Fibroblast of the aortic adventitia (primary cell): ENCODE data around the gene CIB4. TPM values are rescaled to one million over a fixed set of nuclear protein-coding genes. Genes with fewer than 3 reads are reported as not detected.
A peak's percentile ranks its signal among the peaks of the same experiment; 100 is the strongest.

Experiments
- DNase-seq: peaks from one replicate; pipeline ENCODE4 v3.0.0-alpha.2; 2010; ENCODE audit warnings: low read depth
- H3K4me3 ChIP-seq: 2 replicates; pipeline ENCODE4 v1.5.1; 2011; ENCODE audit warnings: low read depth, mild to moderate bottlenecking, control low read depth, low read length, moderate library complexity
- small RNA-seq: library from RNA; depleted of rRNA; stranded (forward); fragments of <200 nt; gene quantifications from one replicate; pipeline ENCODE3, GENCODE V24; 2012
- total RNA-seq: library from RNA; depleted of rRNA; stranded (reverse); fragments of >200 nt; gene quantifications from 2 replicates; pipeline ENCODE4 v1.2.3, GENCODE V29; 2012; ENCODE audit warnings: low replicate concordance
- TF ChIP-seq, protein P1 (sequence below): IDR thresholded peaks from 2 replicates; pipeline ENCODE4 v1.5.1; 2011; ENCODE audit warnings: mild to moderate bottlenecking, low read length, control low read depth, inconsistent platforms; ENCODE audit not compliant: insufficient read depth

The CIB4 gene
- total RNA-seq, 1 donor = not detected

DNA sequence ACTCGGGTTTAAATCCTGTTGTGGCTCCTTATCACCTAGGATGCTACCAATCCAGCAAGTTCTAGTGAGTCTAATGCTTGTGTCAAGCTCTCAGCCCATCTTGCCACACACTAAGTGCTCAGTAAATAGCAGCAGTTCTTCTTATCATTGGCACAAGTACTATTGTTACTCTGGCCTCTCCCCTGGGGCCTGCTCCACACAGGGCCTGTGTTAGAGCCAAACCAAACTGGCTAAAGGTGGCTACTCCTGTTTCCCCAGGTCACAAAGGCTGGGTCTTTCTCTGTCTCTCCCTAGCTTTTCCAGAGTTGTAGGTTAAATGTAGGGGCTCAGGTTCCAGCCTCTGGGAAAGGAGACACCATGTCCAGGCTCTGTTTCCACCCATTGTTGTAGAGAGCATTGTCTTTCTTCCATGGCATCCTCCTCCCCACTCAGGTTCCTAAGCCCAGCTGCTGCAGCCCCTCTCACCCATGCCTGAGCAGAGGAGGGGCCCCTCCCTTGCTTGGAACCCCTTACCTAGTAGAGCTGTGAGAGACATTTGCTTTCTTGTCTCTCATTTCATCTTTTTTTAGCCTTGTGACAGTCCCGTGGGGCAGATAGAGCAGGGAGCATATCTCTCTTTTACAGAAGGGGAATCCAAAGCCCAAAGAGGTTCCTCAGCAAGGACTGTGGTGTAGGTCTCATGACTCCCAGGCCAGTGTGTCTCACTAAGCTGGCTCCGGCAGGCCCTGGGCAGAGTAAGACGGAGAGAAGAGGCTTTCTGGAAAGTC lies 106.9 kb downstream of the CIB4 start:
- DNase-seq = peak; percentile 17
- TF ChIP-seq, protein P1, sequence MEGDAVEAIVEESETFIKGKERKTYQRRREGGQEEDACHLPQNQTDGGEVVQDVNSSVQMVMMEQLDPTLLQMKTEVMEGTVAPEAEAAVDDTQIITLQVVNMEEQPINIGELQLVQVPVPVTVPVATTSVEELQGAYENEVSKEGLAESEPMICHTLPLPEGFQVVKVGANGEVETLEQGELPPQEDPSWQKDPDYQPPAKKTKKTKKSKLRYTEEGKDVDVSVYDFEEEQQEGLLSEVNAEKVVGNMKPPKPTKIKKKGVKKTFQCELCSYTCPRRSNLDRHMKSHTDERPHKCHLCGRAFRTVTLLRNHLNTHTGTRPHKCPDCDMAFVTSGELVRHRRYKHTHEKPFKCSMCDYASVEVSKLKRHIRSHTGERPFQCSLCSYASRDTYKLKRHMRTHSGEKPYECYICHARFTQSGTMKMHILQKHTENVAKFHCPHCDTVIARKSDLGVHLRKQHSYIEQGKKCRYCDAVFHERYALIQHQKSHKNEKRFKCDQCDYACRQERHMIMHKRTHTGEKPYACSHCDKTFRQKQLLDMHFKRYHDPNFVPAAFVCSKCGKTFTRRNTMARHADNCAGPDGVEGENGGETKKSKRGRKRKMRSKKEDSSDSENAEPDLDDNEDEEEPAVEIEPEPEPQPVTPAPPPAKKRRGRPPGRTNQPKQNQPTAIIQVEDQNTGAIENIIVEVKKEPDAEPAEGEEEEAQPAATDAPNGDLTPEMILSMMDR = no peak
- H3K4me3 ChIP-seq = no peak overlapping the region

DNA sequence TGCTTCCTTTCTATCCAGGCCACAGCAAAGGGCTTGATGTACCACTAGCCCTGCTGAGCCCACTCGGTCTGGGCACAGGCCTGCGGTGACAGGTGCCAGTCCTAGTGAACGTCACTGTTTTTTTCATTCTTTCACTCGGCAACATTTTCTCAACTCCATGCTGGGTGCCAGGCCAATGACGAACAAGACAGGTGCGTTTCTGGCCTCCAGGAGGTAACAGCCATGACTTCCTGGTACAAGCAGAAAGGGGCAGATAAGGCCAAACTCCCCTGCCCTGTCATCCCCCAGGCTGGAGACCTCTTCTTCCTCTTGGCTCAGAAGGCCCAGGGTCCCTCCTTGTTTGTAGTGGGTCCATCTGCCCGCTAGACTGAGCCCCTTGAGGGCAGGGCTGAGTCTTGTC lies 107.5 kb downstream of the CIB4 start:
- no peak for DNase-seq
- H3K4me3 ChIP-seq = no peak overlapping the region
- TF ChIP-seq, protein P1 = no peak

DNA sequence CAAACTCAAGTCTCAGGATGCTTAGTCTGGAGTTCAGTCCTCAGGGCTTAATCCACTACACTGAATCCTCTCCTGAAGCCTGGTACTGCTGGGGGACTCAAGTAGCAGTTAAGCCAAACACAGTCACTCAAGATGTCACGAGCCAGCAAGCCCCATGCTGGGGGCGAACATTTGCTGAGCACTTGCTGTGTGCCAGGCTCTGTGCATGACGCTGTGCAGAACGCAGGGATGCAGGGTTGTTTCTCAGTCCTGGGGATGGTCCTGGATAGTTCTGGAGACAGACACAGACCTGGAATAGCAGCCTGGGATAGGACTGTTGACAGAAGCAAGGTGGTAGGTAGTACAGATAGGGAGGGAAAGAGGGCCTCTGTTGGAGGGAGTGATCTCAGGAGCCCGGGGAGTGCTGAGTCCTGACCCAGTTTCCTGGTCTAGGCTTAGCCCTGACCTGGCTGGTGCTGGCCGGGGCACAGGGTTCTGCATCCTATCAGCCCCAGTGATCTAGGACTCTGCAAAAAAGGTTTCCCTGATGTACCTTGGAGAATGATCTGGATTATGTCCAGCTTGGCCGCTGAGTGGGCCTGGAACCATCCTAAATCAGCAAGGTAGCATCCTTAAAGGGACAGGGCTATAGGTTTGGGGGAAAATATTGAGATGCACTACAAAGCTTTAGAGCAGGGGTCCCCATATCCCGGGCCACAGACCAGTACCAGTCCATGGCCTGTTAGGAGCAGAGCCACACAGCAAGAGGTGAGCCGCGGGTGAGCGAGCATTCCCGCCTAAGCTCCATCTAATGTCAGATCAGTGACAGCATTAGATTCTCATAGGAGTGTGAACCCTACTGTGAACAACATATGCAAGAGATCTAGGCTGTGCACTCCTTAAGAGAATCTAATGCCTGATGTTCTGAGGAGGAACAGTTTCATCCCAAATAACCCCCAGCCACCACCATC lies 108.6 kb downstream of the CIB4 start:
- no peak overlapping the region for H3K4me3 ChIP-seq
- no peak for DNase-seq
- TF ChIP-seq, protein P1 = no peak

Small RNA genes lying within 50 kb of the gene (small RNA-seq; reads per million reads assigned to genes)
- not detected for gene AC015977.1

Other genes with a start within 250 kb of the CIB4 start
- gene DRC1, start 239.4 kb downstream of the CIB4 start, total RNA-seq = not detected in 2 replicates
- gene OTOF, start 163.2 kb downstream of the CIB4 start, total RNA-seq = not detected in 2 replicates
- gene KCNK3, start 51.4 kb upstream of the CIB4 start, total RNA-seq = 2.3 TPM in 1 of 2 replicates, not detected in the other
- gene SLC35F6, start 122.9 kb upstream of the CIB4 start, total RNA-seq = 16.7 and 80.8 TPM in 2 replicates
- gene CENPA, start 144.7 kb upstream of the CIB4 start, total RNA-seq = 9.2 TPM in 1 of 2 replicates, not detected in the other
- gene DPYSL5, start 206.8 kb upstream of the CIB4 start, total RNA-seq = not detected in 2 replicates